Measurements from ENCODE around the gene TMEM80.
"Not testable (repeated sequence)": the region's sequence is repeated elsewhere in the genome, so short reads cannot be mapped to it uniquely, and the experiment has no call there.

TMEM80 gene

GRCh38 chr11:721247-721740 is 25.7 kb downstream of the TMEM80 start:
- no peak for DNase-seq (ENCODE audit: low read depth)

- DNase-seq (ENCODE audit: low read depth): no peak
Observed at GRCh38 chr11:721741-722345, 26.2 kb downstream of the TMEM80 start.

- DNase-seq (ENCODE audit: low read depth): no peak
Observed at GRCh38 chr11:722346-722811, 26.8 kb downstream of the TMEM80 start.

- no peak for DNase-seq (ENCODE audit: low read depth)
Observed at GRCh38 chr11:723120-723883, 27.7 kb downstream of the TMEM80 start.

GRCh38 chr11:724049-724777 is 28.6 kb downstream of the TMEM80 start:
- no peak for DNase-seq (ENCODE audit: low read depth)

GRCh38 chr11:724778-725386 is 29.3 kb downstream of the TMEM80 start:
- no peak for DNase-seq (ENCODE audit: low read depth)

GRCh38 chr11:725624-726202 is 30.1 kb downstream of the TMEM80 start:
- no peak for DNase-seq (ENCODE audit: low read depth)

GRCh38 chr11:726278-727220 is 30.9 kb downstream of the TMEM80 start:
- DNase-seq (ENCODE audit: low read depth): no peak

GRCh38 chr11:727281-727701 is 31.7 kb downstream of the TMEM80 start:
- no peak for DNase-seq (ENCODE audit: low read depth)

- DNase-seq (ENCODE audit: low read depth): peak; percentile 89
Observed at GRCh38 chr11:727859-728748, 32.5 kb downstream of the TMEM80 start.

GRCh38 chr11:728901-729491 is 33.4 kb downstream of the TMEM80 start:
- no peak for DNase-seq (ENCODE audit: low read depth)

- no peak for DNase-seq (ENCODE audit: low read depth)
Observed at GRCh38 chr11:729492-730074, 34.0 kb downstream of the TMEM80 start.

- no peak for DNase-seq (ENCODE audit: low read depth)
Observed at GRCh38 chr11:733072-733471, 37.5 kb downstream of the TMEM80 start.

- not testable (repeated sequence) for DNase-seq (ENCODE audit: low read depth)
Observed at GRCh38 chr11:734541-734940, 38.9 kb downstream of the TMEM80 start.

- DNase-seq (ENCODE audit: low read depth): no peak
Observed at GRCh38 chr11:737366-737765, 41.8 kb downstream of the TMEM80 start.

GRCh38 chr11:737899-738298 is 42.3 kb downstream of the TMEM80 start:
- not testable (repeated sequence) for DNase-seq (ENCODE audit: low read depth)

GRCh38 chr11:742156-742546 is 46.5 kb downstream of the TMEM80 start:
- no peak for DNase-seq (ENCODE audit: low read depth)

- no peak for DNase-seq (ENCODE audit: low read depth)
Observed at GRCh38 chr11:742571-743201, 47.1 kb downstream of the TMEM80 start.
